ENCODE measurements around the gene FHOD3. TPM values are rescaled to one million over a fixed set of nuclear protein-coding genes. Genes with fewer than 3 reads are reported as not detected.

The FHOD3 gene
- total and polyA plus RNA-seq, 9 of the 15 experiments (the other 6 are each of a cell fraction or from before 2014, with no cell fraction given) = 0.11 TPM; not detected in 8

DNA sequence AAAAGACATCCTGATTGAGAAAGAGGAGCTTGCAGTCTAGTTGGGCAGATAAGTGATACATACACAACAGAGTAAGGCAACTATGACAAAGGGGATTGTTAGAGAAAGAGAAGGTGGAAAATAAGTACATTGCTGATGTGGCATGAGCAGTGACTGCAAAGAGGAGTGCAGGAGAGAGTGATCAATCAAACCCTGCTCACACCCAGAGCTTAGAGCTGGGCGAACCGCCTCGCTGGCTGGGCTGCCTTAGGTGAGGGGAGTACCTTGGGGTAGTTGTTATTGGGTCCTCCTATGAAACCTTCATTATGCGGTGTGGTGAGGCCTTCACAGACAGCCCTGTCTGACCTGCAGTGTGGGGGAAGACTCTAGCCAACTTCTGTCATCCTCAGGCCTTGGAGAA, 161.7 kb downstream of the FHOD3 start:
- no peak for DNase-seq (ENCODE audit: extremely low read depth in 1 of 4, low spot score in 3 of 4)
- TF ChIP-seq RCOR1 (IDR thresholded peaks at IDR 0.05; ENCODE audit: borderline replicate concordance in 1 of 2, low read depth in 2 of 2, low read length in 2 of 2) (no peak), PURB (CRISPR knock-in tag; IDR thresholded peaks at IDR 0.05; ENCODE audit: low read depth) (no peak), RBM22 (IDR thresholded peaks at IDR 0.05; ENCODE audit: low read depth, low read length, poor library complexity, severe bottlenecking) (no peak), ZNF644 (tag; IDR thresholded peaks at IDR 0.05; ENCODE audit: low read depth) (no peak), KAT2B (IDR thresholded peaks at IDR 0.05; ENCODE audit: low read depth, low read length) (no peak), POLR2AphosphoS5 (IDR thresholded peaks at IDR 0.05; ENCODE audit: control insufficient read depth, insufficient read depth, low read depth, low read length) (no peak), ZNF583 (CRISPR knock-in tag; IDR thresholded peaks at IDR 0.05) (no peak), NFRKB (IDR thresholded peaks at IDR 0.05; ENCODE audit: low read depth) (no peak), ZFP1 (CRISPR knock-in tag; IDR thresholded peaks at IDR 0.05) (no peak), NFXL1 (CRISPR knock-in tag; IDR thresholded peaks at IDR 0.05) (no peak), MEIS2 (IDR thresholded peaks at IDR 0.05; ENCODE audit: partially characterized antibody) (no peak), ETV1 (tag; conservative IDR thresholded peaks at IDR 0.05; ENCODE audit: low read depth) (no peak), TBL1XR1 (IDR thresholded peaks at IDR 0.05; ENCODE audit: low read length in 2 of 2) (no peak), CBFA2T2 (conservative IDR thresholded peaks at IDR 0.05) (no peak)
- TF ChIP-seq, protein P1, sequence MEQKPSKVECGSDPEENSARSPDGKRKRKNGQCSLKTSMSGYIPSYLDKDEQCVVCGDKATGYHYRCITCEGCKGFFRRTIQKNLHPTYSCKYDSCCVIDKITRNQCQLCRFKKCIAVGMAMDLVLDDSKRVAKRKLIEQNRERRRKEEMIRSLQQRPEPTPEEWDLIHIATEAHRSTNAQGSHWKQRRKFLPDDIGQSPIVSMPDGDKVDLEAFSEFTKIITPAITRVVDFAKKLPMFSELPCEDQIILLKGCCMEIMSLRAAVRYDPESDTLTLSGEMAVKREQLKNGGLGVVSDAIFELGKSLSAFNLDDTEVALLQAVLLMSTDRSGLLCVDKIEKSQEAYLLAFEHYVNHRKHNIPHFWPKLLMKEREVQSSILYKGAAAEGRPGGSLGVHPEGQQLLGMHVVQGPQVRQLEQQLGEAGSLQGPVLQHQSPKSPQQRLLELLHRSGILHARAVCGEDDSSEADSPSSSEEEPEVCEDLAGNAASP (IDR thresholded peaks at IDR 0.05) = no peak
- TF ChIP-seq, protein P2, sequence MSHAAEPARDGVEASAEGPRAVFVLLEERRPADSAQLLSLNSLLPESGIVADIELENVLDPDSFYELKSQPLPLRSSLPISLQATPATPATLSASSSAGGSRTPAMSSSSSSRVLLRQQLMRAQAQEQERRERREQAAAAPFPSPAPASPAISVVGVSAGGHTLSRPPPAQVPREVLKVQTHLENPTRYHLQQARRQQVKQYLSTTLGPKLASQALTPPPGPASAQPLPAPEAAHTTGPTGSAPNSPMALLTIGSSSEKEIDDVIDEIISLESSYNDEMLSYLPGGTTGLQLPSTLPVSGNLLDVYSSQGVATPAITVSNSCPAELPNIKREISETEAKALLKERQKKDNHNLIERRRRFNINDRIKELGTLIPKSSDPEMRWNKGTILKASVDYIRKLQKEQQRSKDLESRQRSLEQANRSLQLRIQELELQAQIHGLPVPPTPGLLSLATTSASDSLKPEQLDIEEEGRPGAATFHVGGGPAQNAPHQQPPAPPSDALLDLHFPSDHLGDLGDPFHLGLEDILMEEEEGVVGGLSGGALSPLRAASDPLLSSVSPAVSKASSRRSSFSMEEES (CRISPR knock-in tag; IDR thresholded peaks at IDR 0.05) = no peak
- TF ChIP-seq, protein P3, sequence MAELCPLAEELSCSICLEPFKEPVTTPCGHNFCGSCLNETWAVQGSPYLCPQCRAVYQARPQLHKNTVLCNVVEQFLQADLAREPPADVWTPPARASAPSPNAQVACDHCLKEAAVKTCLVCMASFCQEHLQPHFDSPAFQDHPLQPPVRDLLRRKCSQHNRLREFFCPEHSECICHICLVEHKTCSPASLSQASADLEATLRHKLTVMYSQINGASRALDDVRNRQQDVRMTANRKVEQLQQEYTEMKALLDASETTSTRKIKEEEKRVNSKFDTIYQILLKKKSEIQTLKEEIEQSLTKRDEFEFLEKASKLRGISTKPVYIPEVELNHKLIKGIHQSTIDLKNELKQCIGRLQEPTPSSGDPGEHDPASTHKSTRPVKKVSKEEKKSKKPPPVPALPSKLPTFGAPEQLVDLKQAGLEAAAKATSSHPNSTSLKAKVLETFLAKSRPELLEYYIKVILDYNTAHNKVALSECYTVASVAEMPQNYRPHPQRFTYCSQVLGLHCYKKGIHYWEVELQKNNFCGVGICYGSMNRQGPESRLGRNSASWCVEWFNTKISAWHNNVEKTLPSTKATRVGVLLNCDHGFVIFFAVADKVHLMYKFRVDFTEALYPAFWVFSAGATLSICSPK (IDR thresholded peaks at IDR 0.05; ENCODE audit: borderline replicate concordance) = no peak
- TF ChIP-seq, protein P4, sequence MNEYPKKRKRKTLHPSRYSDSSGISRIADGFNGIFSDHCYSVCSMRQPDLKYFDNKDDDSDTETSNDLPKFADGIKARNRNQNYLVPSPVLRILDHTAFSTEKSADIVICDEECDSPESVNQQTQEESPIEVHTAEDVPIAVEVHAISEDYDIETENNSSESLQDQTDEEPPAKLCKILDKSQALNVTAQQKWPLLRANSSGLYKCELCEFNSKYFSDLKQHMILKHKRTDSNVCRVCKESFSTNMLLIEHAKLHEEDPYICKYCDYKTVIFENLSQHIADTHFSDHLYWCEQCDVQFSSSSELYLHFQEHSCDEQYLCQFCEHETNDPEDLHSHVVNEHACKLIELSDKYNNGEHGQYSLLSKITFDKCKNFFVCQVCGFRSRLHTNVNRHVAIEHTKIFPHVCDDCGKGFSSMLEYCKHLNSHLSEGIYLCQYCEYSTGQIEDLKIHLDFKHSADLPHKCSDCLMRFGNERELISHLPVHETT (CRISPR knock-in tag; conservative IDR thresholded peaks at IDR 0.05 in 1 of 2, IDR thresholded peaks at IDR 0.05 in 1 of 2) = no peak

More for the DNA sequence above, 161.7 kb downstream of the FHOD3 start:
- H2AFZ ChIP-seq (ENCODE audit: low read depth, low read length) = no peak overlapping the region
- no TSS peak for BruUV-seq (replicated peaks)
- 1% methylated on average over 4 of the region's 4 CpGs for WGBS (ENCODE audit: insufficient coverage, low coverage, missing lambda C conversion rate)
- no peaks in the 10 kb centered on the region for H3K4me1 ChIP-seq (replicated peaks in 1 of 2; ENCODE audit: control insufficient read depth in 2 of 2, insufficient read depth in 2 of 2, low read length in 2 of 2)
- no peak overlapping the region for H3K4me2 ChIP-seq (ENCODE audit: insufficient read depth, low read length)
- H3K27ac ChIP-seq (ENCODE audit: extremely low read depth, low read depth, low read length) = no peak overlapping the region
- in situ Hi-C loops (cut with MboI) (no loop called here), intact Hi-C loops (cut with micrococcal nuclease) (no loop called here)
- H3K36me3 ChIP-seq (ENCODE audit: control insufficient read depth, insufficient read depth, low read length) = no peaks in the 10 kb centered on the region
- peaks cover 5 to 6% of the 10 kb centered on the region in 2 experiments; a peak in 2 of 5 replicates for H3K27me3 ChIP-seq (ENCODE audit: control insufficient read depth in 2 of 2, insufficient read depth in 2 of 2, low read length in 2 of 2)
- H3K79me2 ChIP-seq (ENCODE audit: control insufficient read depth, insufficient read depth, low read length) = no peaks in the 10 kb centered on the region
- ATAC-seq (no peak; the same call in 2 of the 3 replicates), FAIRE-seq (no peak)
- H3K9ac ChIP-seq (ENCODE audit: insufficient read depth in 1 of 2, low read depth in 2 of 2, low read length in 2 of 2) = no peak overlapping the region
- POLR2A ChIA-PET = no interaction called here
- CTCF ChIA-PET (ENCODE audit: low intra/inter-chr PET ratio) = no interaction called here
- H3K4me3 ChIP-seq = no peak overlapping the region
- H3K9me3 ChIP-seq (replicated peaks; ENCODE audit: control insufficient read depth, insufficient read depth, low read depth, low read length) = no peaks in the 10 kb centered on the region
- no peaks in the 10 kb centered on the region for H4K20me1 ChIP-seq (replicated peaks; ENCODE audit: control insufficient read depth, insufficient read depth, low read length)
- no peaks in the 10 kb centered on the region for H3K9me1 ChIP-seq (ENCODE audit: control insufficient read depth, insufficient read depth, low read length)

All from K562 (cell line).